GDM1 (cell line): Measurements from ENCODE around the gene WSCD2.
"Not testable (repeated sequence)": the region's sequence is repeated elsewhere in the genome, so short reads cannot be mapped to it uniquely, and the experiment has no call there.

Source experiments
- DNase-seq: peaks from one replicate; lab custom pipeline; 2025; lab: John Stamatoyannopoulos, UW

Gene WSCD2

DNA sequence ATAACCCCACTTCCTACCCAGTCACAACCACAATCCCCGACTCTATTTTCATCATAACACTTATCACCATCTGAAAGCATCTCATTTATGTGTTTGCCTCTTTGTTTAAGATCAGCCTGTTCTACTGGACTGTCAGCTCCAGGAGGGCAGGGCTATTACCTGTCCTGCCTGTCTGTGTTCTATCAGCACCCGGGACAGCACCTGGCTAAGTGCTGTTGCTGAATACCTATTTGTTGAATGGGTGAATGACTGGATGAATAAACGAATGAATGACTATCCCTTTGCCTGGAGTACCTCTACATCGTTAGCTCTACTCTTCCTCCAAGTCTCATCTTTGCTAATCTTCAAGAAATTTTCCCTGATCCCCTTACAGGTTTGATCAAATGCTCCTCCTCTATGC lies 69.0 kb downstream of the WSCD2 start:
- no peak for DNase-seq

DNA sequence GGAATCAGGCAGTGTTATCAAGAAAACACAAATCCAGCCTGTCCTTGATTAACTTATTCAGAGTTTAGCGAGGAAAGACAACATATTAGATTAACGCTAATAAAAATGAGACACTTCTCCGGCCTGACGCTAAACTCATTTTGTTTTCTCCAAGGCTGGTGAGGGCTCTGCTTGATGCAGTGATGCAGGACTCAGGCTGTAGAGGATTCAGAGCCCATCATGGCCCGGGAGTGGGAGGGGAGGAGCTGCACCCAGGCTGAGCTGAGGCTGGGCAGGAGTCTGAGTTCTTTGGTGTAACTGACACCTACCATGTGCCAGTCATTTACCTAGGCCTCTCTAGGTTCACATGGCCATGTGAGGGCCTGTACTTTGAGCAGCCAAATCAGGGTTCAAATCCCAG lies 70.0 kb downstream of the WSCD2 start:
- no peak for DNase-seq

DNA sequence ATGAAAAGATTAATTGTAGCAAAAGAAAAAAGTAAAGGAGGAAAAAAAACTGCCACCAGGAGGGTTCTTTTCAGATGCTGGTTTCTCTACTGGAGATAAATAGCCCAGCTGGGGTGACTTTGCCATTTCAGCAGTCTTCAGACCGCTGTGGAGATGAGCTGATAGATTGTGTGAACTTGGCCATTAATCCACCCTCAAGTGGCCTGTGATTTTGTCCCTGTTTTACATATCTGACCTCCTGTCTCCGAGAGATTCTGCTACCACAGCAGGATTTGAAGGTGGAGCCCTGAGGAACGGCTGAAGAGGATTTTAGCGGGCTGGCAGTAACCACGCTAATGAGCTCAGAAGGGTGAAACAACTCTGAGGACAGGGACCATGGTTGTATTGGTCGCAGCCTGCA lies 72.7 kb downstream of the WSCD2 start:
- no peak for DNase-seq

DNA sequence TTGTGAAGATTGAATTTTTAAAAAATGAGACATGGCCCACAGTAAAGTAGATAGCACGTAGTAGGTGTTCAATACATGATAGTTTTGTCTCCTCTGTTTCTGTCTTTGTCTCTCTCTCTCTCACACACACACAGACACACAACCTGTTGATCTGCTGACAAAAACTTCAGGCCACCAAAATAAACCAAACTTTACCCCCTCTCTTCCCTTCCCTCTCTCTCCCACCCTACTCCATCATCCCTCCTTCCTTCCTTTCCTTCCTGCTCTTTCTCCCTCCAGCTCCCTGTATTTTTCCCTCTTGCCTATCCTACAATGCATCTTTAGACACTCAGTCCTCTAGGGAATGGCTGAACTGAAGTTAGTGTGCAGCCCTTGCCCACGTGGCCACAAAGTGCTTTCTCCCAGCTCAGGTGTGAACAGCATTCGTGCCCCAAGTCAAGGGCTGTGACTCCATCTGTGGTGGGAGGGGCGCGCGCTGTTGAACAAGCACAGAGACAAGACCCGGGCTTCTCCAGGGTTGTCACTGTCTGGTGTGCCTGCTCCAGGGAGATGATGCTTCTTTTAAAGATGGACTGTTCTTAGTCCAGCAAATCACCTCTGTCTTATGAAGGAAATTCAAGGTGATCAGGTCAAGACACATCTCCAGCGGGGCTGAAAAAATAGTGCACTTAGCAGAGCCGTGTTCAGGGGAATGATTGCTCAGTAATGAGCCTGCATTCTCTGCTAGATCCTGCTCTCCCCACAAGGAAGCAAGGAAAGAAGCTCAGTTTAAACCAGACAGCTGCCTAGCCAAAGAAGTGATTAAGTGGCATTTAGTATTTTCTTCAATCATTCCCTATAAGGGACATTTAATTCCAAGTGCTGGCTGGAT lies 75.3 kb downstream of the WSCD2 start:
- DNase-seq = no peak

DNA sequence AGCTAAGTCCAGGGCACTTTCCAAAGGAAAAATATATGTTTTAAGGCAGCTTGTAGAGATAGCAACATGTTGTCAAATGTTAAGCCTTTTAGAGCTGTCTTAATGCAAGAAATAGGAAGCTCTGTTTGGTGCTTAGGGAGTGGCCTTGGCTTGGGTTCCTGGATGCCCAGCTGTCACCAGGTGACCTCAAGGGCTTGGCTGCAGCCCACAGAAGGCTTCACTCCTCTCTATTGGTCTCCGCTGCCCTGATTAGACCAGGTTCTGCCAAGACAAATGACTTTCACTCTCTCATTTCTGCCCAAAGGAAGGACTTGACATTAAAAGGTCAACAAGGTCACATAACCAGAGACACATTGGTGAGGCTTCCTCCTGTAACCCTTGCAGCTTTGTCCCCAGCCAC lies 76.8 kb downstream of the WSCD2 start:
- DNase-seq = no peak

DNA sequence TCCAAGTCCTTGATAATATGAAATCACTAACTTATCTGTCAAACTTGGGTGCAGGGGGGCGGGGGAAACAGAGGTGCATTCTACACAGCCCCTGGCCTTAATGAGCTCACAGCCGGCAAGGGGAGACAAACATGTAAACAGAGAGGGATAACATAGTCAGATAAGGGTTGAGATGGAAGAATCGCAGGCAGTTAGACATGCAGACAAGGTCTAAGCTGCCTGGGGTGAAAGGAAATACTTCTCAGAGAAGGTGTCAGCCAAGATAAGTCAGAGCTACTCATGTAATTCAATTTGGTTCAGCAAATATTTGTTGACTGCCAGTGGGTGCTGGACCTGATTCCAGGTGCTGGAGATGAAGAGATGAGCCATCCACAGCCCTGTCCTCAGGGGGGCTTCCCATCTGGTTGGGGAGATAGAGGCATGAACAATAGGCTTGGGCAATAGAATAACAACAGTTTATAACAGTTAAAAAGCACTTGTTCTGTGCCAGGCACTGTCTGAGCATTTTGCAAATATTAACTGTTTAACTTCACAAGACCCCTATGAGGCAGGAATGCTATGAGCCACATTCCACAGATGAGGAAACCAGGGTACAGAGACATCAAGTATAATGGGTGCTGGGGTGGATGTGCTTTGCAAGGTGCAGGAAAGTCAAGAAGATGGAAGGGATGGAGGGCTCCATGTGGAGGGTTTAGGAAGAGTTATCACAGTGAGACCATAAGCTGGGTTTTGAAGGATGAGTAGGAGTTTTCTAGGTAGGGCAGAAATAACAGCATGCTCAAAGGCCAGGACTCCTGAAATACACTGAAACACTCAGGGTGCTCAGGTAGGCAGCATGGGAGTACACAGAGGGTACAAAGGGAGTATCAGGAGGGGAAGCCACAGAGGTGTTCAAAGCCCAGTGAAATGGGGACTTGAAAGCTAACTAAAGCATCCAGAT lies 79.0 kb downstream of the WSCD2 start:
- no peak for DNase-seq

DNA sequence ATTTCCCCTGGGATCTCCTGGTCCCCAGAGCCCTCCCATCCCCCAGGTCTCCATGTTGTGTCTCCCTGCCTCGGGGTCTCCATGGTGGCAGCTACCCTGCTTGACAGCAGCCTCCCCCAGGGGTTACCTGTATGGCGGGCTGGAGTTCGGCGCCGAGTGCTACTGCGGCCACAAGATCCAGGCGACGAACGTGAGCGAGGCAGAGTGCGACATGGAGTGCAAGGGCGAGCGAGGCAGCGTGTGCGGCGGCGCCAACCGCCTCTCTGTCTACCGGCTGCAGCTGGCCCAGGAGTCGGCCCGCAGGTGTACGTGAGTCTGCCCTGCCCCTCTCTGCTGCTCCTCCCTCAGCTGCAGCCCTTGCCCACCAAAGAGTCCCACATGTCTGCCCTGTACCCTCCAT lies 80.9 kb downstream of the WSCD2 start:
- no peak for DNase-seq

DNA sequence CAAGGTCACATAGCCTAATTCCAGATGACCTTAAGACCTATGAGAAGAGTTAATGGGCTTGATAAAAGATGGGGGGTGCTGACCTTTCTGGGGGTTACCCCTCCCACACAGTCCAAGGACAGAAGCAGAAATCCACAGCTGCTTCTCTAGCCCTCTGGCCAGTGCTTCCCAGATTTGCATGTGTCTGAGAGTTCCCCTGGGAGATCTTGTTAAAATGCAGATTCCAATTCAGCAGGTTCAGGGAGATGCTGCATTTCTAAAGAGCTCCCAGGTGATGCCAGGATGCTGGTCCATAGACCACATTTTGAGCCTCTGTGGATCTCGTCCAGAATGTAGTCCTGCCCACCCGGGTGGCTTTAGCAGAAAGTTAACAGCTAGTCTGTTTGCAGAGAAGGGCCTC lies 82.1 kb downstream of the WSCD2 start:
- no peak for DNase-seq

DNA sequence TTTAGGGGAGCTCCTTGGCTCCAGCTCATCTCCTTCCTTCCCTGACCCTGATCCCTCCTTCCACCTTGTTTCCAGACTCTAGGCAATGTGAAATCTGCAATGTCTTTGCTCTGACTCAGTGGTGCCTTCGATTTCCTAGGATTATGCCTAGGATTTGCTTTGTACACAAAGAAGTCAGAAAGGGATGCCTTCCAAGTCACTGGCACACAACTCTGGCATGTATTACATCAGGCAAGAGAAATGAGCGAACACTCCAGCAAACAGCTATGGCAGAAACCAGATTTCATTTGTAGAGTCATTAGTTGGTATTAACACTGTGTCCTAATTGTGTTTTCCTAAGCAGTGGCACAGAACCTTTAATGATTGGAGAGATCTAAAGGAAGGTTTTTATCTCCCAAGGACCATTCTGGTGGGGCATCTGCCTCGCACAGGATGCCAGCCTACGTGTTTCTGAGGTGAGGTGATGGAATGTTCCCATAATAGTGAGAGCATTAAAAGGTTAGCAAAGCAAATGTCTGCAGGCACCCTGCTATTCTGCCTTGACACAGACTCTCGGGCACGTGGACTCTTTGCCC lies 84.9 kb downstream of the WSCD2 start:
- DNase-seq = no peak

DNA sequence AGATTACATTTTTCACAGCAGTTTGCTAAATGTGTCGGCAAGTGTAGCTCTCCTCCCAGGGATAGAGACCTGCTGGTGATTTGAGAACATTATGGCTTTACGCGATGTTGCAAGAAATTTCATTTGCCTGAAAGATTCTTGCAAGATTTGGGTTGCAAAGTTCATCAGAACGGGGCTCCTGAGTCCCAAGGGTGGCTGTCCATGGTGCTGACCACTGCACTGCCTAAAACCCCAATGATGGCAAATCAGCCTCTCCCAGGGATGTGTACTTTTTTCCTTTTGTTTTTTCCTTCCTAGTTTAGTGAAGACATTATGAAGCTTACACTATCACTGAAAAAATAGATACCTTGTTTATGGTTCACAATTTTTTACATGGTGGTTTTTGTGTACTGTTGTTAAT lies 85.4 kb downstream of the WSCD2 start:
- DNase-seq = no peak

DNA sequence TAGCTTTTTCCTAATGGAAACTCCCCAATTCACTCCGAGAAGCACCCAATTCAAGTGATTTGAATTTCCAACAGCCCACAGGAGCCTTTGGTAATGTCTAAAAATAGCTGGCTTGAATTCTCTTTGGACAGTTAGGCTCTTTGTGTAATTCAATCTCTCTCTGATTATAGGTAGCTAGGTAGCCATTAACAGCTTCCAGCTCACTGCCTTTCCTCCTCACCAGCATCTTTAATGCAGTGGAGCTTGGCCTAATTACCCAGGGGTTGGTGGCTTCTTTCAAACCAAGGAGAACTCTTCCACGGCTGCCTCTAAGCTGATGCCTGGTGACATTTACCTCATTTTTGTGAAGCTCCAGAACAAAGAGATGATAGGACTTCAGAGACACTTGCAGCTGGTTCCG lies 86.4 kb downstream of the WSCD2 start:
- no peak for DNase-seq

DNA sequence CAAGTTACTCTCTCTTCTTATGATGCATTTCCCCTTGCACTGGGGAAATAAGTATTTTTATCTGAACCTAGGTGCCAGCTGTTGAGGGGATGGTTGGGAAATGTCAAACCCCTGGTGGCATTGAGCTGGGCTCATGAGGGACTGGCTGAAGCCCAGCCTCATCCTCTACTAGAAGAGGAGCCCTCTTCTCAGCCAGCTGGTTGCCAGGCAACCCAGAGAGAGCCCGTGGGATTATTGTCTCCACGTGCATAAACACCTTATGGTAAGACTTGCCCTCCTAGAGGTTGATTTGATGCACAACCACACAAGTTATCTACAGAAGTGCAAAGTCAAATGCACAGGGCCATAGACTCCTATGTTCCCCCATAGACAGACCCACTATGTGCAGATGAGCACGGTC lies 89.8 kb downstream of the WSCD2 start:
- no peak for DNase-seq

DNA sequence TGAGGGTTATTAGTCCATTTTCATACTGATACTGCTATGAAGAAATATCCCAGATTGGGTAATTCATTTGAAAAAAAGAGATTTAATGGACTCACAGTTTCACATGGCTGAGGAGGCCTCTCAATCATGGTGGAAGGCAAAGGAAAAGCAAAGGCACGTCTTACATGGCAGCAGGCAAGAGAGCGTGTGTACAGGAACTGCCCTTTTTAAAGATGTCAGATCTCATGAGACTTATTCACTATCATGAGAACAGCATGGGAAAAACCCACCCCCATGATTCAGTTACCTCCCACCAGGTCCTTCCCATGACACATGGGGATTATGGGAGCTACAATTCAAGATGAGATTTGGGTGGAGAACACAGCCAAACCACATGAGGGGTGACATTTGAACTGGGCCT lies 96.0 kb downstream of the WSCD2 start:
- DNase-seq = not testable (repeated sequence)

DNA sequence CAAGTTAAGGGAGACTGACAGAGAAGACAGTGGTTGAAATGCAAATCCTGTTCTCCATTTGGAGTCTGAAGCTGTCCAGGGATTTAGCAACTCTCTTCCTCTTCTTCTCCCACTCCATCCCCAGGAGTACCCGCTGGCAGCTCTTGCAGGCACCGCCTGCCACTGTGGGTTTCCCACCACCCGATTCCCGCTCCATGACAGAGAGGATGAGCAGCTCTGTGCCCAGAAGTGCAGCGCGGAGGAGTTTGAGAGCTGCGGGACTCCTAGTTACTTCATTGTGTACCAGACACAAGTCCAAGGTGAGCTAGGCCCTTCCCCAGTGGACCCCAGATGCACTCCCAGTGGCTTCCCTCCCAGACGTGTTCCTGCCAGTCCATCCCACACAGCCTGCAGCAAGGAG lies 97.8 kb downstream of the WSCD2 start:
- no peak for DNase-seq

DNA sequence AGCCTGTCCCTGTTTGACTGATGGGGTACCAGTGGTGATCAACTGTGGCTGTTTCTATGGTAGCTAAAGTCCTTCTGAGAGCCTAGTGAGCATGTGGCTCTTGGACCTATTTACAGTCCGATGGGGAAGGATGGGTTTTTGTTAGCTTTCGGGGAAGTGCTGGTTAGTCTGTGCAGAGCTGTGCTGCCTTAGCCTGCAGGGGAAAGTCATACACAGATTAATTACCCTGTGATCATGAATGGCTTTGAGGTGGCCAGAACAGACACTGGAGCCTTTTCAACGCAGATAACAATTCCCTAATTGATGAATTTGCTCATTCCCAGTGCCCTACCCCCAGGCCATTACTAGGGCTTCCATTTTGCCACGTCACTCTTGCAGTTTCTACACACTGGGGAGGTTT lies 99.7 kb downstream of the WSCD2 start:
- DNase-seq = no peak

DNA sequence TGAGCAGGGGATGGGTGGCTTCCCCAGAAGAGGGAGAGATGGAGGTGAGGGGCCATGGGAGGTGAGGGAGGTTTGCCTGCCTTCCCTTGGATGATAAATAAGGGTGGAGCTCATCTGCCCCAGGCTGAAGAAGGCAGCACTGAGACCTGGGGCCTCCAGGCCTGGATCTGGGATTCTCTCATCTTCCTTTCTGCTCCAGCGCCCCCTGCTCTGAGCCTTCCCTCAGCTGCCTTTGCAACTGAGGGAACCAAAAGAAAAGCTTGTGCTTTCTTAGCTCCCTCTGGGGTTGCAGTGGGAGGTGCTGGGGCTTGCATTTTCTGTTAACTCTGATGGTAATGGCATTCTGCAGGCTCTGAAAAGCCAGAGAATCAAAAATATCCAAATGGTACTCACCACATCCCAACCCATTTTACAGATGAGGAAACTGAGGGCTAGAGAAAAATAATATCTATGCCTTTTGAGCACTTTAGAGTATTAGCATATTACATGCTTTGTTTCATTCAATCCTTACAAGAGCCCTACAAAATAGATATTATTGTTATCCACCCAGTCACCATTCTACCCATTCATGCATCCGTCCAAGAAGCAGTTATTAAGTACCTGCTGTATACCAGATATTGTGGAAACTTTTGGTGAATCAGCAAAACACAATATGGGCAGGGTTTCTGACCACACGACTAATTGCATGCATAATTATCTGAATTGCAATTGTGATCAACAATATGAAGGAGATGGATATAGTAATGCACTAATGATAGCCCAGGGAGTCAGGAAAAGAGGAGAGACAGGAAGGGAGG lies 102.2 kb downstream of the WSCD2 start:
- DNase-seq = no peak

DNA sequence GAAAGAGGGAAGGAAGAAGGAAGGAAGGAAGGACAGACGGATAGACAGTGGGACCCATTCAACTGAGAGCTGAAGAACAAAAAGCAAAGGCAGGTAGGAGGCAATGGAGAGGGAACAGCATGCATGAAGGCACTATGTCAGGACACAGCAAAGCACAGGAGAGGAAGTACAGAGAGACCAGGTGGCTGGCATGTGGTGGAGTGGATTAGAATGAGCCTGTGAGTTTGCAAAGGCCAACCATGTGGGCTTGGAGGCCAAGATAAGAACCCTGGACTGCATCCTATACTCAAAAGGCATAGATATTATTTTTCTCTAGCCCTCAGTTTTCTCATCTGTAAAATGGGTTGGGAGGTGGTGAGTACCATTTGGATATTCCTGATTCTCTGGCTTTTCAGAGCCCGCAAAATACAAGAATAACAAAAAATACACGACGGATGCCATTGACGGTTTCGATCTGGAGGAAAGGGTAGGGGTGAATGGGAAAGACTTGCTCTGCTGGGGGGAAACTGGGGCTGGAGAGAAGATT lies 102.9 kb downstream of the WSCD2 start:
- no peak for DNase-seq

DNA sequence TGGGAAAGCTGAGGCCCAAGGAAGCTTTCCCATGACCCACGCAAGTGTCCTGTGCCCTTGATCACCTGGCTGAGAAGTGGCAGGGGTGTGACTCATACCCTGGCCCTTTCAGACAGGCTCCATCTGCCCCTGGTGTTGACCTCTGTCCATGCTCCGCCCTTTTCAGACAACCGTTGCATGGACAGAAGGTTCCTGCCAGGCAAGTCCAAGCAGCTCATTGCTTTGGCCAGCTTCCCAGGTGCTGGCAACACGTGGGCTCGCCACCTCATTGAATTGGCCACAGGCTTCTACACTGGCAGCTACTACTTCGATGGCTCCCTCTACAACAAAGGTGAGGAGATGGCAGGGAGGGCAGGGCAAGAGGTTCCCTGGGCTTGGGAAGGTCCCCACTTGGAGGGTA lies 103.5 kb downstream of the WSCD2 start:
- DNase-seq = no peak

DNA sequence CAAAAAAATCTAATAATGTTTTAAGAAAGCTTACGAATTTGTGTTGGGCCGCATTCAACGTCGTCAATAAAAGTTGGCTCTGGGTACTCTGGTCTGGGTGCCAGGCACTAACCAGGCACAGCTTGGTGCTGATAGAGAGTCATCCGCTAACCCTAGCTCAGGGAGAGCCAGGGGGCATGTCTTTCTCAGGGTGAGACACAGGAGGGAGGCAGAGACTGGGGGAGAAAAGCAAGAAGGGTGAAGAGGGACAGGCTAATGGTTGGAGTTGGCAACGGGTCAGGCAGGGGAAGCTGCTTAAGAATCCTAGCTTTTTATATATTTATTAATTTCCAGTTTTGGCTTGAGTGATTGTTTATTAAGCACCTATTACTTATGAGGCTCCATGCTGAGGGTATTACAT lies 105.1 kb downstream of the WSCD2 start:
- no peak for DNase-seq

DNA sequence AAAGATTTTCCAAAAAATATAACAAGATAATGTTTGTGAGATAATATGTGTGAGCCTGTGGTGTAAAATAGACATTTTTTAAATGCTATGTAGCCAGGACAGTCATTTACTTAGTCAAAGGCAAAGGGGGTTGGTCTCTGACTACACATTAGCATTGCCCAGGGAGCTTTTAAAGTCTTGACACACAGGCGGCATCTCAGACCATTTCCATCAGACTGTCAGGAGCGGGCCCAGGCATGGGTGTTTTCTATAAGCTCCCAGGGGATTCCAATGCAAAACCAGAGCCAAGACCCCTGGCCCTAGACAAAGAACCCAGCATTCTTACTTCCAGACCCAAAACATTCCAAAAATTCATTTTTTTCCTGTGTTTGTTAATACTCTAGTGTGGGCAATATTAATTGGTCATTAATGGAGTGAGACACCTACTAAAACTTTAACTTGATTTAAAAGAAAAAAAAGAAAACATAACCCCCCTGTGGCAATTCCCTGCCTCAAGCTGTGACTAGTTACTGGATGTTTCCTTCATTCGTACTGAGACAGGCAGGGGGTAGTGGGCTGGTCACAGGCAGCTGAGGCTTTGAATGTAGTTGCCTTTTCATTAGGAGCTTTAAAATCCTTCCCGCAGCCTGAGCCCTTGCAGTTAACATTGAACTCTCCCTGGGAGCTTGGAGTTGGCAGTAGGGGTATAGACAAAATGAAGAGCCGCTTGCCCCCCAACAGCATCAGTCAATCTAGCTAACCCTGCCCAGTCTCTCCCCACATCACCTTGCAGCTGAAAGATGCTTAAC lies 106.3 kb downstream of the WSCD2 start:
- no peak for DNase-seq

DNA sequence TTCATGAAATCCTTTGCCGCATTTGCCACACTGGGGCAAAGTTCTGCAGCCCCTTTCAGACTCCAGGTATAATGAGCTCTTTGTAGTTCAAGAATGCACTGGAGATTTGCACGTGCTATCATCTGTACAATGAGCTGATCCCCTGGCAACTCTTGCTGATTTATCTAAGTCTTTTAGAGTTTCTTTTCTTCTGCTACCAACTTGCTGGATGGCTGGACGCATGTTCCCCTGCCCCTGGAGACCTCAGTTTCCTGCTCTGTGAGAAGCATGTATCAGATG lies 106.8 kb downstream of the WSCD2 start:
- DNase-seq = no peak
